Tibial nerve (tissue), 3 donors: ENCODE measurements around the gene GRM7.

ENCODE experiments used
- POLR2A ChIP-seq, 2 donors: fragments of 450-650 bp; IDR thresholded peaks; one replicate each; pipeline ENCODE4 v1.6.1; 2017; ENCODE audit warnings: antibody characterized with exemption in 2 of 2, mild to moderate bottlenecking in 2 of 2, moderate library complexity in 2 of 2
- TF ChIP-seq, protein P1 (sequence below), 5 experiments: fragments of 200-600 bp in 3 of 5; fragments of 450-650 bp in 2 of 5; sonication (generic) in 3 of 5; IDR thresholded peaks; one replicate each; pipeline ENCODE4 v1.5.1; 2016 to 2019; ENCODE audit warnings: antibody characterized with exemption in 5 of 5, mild to moderate bottlenecking in 3 of 5, moderate library complexity in 2 of 5

DNA sequence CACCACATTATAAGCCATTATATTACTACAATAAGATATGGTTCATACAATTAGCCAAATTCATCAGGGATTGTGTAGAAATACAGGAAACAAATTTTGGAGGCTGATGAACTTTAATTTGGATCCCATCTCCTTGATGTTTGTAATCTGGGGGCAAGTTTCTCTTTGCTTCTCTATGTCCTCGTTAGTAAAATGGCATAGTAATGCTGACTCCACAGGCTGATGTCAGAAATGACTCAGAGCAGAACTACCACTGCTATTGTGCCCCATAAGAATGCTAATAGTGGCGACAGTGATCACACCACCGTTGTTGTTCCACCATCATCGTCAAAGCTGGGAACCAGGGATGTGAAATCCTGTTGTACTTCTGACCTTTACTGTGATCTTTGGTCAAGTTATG is 918.4 kb downstream of the GRM7 start:
- no peak for TF ChIP-seq POLR2A (IDR thresholded peaks at IDR 0.05)
- TF ChIP-seq, protein P1, sequence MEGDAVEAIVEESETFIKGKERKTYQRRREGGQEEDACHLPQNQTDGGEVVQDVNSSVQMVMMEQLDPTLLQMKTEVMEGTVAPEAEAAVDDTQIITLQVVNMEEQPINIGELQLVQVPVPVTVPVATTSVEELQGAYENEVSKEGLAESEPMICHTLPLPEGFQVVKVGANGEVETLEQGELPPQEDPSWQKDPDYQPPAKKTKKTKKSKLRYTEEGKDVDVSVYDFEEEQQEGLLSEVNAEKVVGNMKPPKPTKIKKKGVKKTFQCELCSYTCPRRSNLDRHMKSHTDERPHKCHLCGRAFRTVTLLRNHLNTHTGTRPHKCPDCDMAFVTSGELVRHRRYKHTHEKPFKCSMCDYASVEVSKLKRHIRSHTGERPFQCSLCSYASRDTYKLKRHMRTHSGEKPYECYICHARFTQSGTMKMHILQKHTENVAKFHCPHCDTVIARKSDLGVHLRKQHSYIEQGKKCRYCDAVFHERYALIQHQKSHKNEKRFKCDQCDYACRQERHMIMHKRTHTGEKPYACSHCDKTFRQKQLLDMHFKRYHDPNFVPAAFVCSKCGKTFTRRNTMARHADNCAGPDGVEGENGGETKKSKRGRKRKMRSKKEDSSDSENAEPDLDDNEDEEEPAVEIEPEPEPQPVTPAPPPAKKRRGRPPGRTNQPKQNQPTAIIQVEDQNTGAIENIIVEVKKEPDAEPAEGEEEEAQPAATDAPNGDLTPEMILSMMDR (IDR thresholded peaks at IDR 0.05) = no peak
